ENCODE results near the gene AGMO. TPM values are rescaled to one million over a fixed set of nuclear protein-coding genes. Genes with fewer than 3 reads are reported as not detected.

The AGMO gene
- total RNA-seq, 3 donors from 2014 or later = not detected

DNA sequence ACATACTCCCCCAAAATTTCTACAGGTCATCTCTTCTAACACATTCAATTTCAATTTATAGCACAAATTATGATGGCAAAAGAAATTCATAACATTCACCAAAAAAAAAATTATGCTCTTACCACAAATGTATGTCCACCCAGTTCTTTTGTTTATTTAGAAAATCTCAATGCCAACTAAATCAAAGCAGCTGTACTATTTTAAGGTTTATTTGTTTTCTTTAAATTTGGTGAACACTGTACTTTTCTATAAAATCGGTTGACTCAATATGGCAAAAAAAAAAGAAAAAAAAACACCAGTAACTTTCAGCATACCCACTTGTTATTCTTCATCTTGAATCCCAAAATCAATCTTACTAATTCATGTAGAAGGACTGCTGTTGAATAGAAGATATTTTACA, 225.7 kb downstream of the AGMO start:
- DNase-seq = no peak
- H3K4me1 Mint-ChIP-seq (ENCODE audit: low read depth) = no peaks in the 10 kb centered on the region
- H3K9me3 Mint-ChIP-seq = peaks cover 2% of the 10 kb centered on the region
- no peak for ATAC-seq
- H3K36me3 Mint-ChIP-seq (ENCODE audit: insufficient read depth) = no peaks in the 10 kb centered on the region
- no peak overlapping the region for H3K4me3 Mint-ChIP-seq
- no peaks in the 10 kb centered on the region for H3K27me3 Mint-ChIP-seq (ENCODE audit: low read depth)

DNA sequence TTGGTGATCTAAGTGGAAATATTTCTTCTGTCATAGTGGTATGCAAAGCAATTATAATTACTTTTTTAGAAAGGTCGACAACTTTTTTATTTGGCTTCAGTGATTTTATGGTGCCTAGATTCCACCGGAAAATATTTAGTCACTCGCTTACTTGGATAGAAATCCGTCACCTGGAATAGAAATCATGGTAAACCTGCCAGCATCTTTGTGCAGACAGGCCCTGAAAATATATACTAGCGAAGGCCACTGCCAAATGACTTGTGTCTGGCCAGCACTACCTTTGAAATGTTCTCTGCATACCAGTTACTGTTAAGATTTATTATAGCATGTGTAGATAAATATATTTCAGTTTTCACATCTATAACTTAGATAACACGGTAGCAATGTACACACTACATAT, 226.4 kb downstream of the AGMO start:
- DNase-seq = no peak
- Mint-ChIP-seq H3K4me3 (no peak overlapping the region), H3K36me3 (ENCODE audit: insufficient read depth) (no peaks in the 10 kb centered on the region), H3K27me3 (ENCODE audit: low read depth) (no peaks in the 10 kb centered on the region), H3K9me3 (peaks cover 2% of the 10 kb centered on the region), H3K4me1 (ENCODE audit: low read depth) (no peaks in the 10 kb centered on the region)
- ATAC-seq = no peak

DNA sequence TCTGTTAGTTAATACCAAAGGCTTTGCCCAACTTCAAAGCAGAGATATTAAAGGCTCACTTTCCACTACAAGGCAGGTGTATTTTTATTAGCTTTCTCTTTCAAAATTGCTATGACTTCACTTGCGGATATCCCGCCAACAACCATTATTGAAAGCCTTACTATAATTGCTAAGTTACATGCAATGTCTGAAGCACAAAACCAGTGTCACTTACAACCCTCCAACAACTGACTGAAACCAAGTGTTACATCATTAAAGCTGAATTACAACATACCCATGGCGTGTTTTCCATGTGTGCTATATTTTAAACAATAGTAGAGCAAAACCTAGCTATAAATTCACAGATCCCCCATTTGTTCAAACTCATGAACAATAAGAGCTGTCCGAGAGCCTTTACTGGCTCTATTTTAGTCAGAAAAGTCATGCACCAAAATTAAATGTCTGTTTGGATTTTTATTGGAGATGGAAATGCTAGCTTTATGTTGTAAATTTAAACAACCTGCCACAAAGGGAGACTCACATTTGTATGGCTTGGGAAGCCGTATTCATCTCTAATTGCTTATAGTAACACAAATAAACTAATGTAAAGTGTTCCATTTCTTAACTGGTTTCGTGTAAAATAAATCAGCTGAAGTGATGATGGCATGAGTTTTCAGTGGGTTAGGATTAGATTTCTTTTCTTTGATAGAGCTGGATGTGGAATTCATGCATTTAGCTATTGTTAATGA, 227.1 kb downstream of the AGMO start:
- no peak overlapping the region for H3K4me3 Mint-ChIP-seq

DNA sequence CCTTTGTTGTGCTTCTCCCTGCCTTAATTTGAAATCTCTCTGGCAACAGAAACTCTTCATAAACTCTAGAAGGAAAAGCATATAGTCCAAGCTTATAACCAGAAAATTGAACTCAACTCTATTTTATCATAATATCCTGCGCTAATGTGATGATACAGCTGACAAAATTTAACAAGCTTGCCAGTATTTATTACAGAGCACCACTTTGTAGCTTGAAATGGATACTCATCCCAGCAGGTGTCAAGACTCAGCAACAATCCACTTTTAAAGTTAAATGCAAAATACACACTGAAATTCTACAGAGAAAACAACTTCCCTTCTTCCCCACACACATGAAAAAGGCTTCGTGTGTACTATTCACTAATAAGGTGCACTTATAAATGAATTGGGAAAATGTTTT, 228.9 kb downstream of the AGMO start:
- H3K4me3 Mint-ChIP-seq = no peak overlapping the region

More for the DNA sequence above, 227.1 kb downstream of the AGMO start:
- H3K4me1 Mint-ChIP-seq (ENCODE audit: low read depth) = no peaks in the 10 kb centered on the region
- no peaks in the 10 kb centered on the region for H3K36me3 Mint-ChIP-seq (ENCODE audit: insufficient read depth)
- peaks cover 2% of the 10 kb centered on the region for H3K9me3 Mint-ChIP-seq
- DNase-seq = no peak
- no peak for ATAC-seq
- H3K27me3 Mint-ChIP-seq (ENCODE audit: low read depth) = no peaks in the 10 kb centered on the region

DNA sequence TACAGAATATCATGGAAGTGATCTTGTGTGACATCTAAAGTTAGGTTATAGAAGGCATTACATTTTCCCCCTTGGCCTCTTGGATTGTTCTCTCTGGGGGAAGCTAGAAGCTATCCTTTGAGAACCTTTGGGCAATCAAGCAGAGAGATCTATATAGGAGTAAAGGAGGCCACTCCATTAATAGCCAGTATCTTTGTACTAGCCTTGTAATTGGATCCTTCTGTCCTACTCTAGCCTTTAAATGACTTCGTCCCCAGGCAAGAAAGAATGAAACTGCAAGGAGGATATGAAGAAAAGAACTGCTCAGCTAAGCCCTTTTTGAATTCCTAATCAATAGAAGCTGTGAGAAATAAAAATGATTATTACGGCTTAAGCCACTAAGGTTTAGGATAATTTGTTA, 230.9 kb downstream of the AGMO start:
- Mint-ChIP-seq H3K9me3 (peaks cover 9% of the 10 kb centered on the region), H3K4me1 (ENCODE audit: low read depth) (no peaks in the 10 kb centered on the region), H3K4me3 (no peak overlapping the region), H3K36me3 (ENCODE audit: insufficient read depth) (no peaks in the 10 kb centered on the region), H3K27me3 (ENCODE audit: low read depth) (no peaks in the 10 kb centered on the region)
- ATAC-seq = no peak
- no peak for DNase-seq

More for the DNA sequence above, 228.9 kb downstream of the AGMO start:
- DNase-seq (no peak), ATAC-seq (no peak)
- no peaks in the 10 kb centered on the region for H3K36me3 Mint-ChIP-seq (ENCODE audit: insufficient read depth)
- H3K4me1 Mint-ChIP-seq (ENCODE audit: low read depth) = no peaks in the 10 kb centered on the region
- peaks cover 4% of the 10 kb centered on the region for H3K9me3 Mint-ChIP-seq
- H3K27me3 Mint-ChIP-seq (ENCODE audit: low read depth) = no peaks in the 10 kb centered on the region

DNA sequence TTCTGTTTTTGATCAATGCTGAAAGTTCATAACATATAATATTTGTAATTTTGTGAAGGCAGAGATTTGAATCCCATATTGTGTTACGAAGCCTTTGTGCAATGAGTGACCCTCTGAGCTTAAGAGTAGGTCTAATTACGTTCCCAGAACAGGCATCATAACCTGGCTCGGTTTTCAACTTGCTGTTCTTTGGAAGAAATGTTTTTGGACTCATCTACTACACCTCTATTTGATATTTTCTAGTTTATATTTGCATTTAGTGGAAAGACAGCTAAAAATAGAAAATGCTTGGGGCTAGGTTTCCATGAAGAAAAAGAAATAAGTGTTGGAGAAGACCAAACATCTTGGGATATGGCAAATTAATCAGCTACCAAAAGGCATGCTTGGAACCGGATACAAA, 234.8 kb downstream of the AGMO start:
- Mint-ChIP-seq H3K4me1 (ENCODE audit: low read depth) (no peaks in the 10 kb centered on the region), H3K4me3 (no peak overlapping the region), H3K27me3 (ENCODE audit: low read depth) (no peaks in the 10 kb centered on the region), H3K36me3 (ENCODE audit: insufficient read depth) (no peaks in the 10 kb centered on the region), H3K9me3 (peaks cover 9% of the 10 kb centered on the region)
- ATAC-seq (no peak), DNase-seq (no peak)

DNA sequence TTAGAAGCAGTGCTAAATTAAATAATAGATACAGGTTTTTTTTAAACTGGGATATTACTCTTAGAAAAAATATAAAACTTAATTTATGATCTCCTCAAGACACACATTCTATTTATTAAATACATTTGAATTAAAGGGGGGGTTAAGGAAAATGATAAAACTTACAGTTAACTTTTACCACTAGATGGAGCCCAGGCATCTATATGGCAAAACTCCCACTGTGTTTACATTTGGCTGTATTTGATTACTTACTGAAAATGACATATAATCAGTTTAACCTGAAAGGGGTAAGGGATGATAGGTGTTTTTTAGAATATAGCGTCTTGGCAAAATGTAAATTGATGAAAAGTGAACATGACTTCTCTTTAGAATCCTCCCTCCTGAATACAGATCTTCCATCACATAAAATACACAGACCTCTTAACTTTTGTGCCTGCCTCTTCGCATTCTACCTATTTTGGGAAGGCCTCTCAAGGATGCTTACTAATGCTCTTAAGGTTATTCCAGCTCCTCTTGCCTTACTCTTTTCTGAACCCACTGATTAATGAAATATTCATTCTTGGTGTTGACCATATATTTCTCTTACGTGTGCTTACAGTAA, 235.7 kb downstream of the AGMO start:
- Mint-ChIP-seq H3K4me3 (no peak overlapping the region), H3K9me3 (peaks cover 9% of the 10 kb centered on the region), H3K4me1 (ENCODE audit: low read depth) (no peaks in the 10 kb centered on the region), H3K36me3 (ENCODE audit: insufficient read depth) (no peaks in the 10 kb centered on the region), H3K27me3 (ENCODE audit: low read depth) (no peaks in the 10 kb centered on the region)
- no peak for DNase-seq
- no peak for ATAC-seq

DNA sequence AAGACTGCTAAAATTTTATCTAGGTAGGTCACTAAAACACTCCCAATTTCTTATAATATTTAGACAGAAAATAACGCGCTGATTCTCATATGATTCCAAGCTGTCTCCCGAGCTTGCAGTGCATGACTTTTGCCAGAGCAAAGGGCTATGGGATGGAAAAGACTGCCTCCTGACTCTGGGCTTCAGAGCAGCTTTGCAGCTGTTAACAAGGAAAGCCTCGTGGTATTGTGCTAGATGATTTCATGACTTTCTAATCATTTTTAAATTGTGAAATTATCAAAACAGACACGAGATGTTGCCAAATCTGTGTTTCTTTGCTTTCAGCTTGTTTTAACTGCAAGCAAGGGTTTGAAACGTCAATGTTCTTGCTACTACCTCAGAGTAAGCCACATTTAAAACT, 238.3 kb downstream of the AGMO start:
- H3K4me3 Mint-ChIP-seq = no peak overlapping the region
- no peak for DNase-seq
- ATAC-seq = no peak
- peaks cover 5% of the 10 kb centered on the region for H3K9me3 Mint-ChIP-seq
- no peaks in the 10 kb centered on the region for H3K27me3 Mint-ChIP-seq (ENCODE audit: low read depth)
- no peaks in the 10 kb centered on the region for H3K36me3 Mint-ChIP-seq (ENCODE audit: insufficient read depth)
- H3K4me1 Mint-ChIP-seq (ENCODE audit: low read depth) = no peaks in the 10 kb centered on the region

DNA sequence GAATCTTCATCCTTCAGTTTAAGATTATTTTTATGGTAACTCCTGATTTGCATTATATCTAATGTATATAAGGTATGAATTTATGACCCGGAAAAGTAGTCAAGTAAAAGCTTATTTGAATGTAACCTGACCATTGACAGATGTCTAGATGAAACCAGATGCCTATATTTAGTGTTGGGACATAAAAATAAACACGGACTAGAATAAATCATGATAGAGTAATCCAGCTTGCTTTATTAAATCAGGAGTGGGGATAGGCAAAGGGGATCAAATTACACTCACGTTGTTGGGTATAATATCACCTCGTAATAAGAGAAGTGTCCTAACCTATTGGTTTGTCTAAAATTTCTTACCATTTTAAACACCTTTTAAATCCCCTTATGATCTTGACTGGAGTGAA, 244.6 kb downstream of the AGMO start:
- H3K4me3 Mint-ChIP-seq = no peak overlapping the region
- no peaks in the 10 kb centered on the region for H3K4me1 Mint-ChIP-seq (ENCODE audit: low read depth)
- DNase-seq (no peak), ATAC-seq (no peak)
- no peaks in the 10 kb centered on the region for H3K36me3 Mint-ChIP-seq (ENCODE audit: insufficient read depth)
- H3K27me3 Mint-ChIP-seq (ENCODE audit: low read depth) = no peaks in the 10 kb centered on the region
- no peaks in the 10 kb centered on the region for H3K9me3 Mint-ChIP-seq

DNA sequence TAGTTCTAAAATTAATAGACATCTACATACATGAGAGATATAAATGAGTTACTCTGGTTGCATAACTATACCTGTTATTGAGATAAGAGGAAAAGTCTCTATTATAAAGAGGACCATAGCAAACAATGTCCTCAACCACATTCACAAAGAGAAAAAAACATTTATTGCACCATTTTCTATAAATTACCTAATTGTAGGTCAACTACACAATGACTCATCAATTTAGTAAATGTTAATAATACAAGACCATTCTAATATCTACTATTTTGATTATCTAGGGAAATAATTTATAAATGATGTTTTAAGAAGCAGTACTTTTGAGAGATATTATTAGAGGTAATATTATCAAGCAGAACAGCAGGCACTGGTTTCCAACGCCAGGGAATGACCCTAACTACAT, 246.1 kb downstream of the AGMO start:
- Mint-ChIP-seq H3K4me1 (ENCODE audit: low read depth) (no peaks in the 10 kb centered on the region), H3K9me3 (no peaks in the 10 kb centered on the region), H3K27me3 (ENCODE audit: low read depth) (no peaks in the 10 kb centered on the region), H3K4me3 (no peak overlapping the region), H3K36me3 (ENCODE audit: insufficient read depth) (no peaks in the 10 kb centered on the region)
- DNase-seq (no peak), ATAC-seq (no peak)

DNA sequence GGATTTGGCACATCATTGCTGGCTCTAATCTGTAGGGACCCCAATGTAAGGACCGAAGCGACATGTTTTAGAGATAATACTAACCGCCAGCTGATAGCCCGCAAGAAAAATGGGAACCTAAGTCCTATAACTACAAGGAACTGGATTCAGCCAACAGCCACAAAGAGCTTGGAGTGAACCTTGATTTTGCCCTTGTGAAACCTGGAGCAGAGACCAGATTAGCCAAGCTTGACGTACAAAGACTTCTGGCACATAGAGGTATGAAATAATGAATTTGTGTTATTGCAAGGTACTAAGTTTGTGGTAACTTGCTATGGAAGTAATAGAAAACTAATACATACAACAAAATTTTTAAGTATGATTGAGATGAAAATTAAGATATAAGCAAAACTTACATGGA, 246.9 kb downstream of the AGMO start:
- Mint-ChIP-seq H3K27me3 (ENCODE audit: low read depth) (no peaks in the 10 kb centered on the region), H3K36me3 (ENCODE audit: insufficient read depth) (no peaks in the 10 kb centered on the region), H3K4me3 (no peak overlapping the region), H3K9me3 (no peaks in the 10 kb centered on the region), H3K4me1 (ENCODE audit: low read depth) (no peaks in the 10 kb centered on the region)
- no peak for DNase-seq
- no peak for ATAC-seq

DNA sequence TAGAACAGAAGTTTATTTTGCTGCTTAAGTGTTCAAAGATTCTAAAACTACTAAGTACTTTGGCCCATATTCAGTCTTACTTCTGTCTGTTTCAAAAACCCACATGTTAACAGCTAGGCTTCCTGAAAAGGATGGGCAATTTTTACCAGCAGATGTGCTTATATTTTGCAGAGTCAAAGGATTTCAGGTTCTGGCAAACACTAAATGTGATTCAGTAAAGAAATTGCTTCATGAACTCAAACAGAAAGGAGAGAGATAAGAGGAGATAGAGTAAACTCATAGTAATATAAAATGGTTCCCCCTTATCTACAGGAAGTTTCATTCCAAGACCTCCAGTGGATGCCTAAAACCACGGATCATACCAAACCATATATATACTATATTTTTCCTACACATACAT, 248.5 kb downstream of the AGMO start:
- Mint-ChIP-seq H3K4me3 (no peak overlapping the region), H3K9me3 (no peaks in the 10 kb centered on the region), H3K27me3 (ENCODE audit: low read depth) (no peaks in the 10 kb centered on the region), H3K4me1 (ENCODE audit: low read depth) (no peaks in the 10 kb centered on the region), H3K36me3 (ENCODE audit: insufficient read depth) (no peaks in the 10 kb centered on the region)
- DNase-seq (no peak), ATAC-seq (no peak)

DNA sequence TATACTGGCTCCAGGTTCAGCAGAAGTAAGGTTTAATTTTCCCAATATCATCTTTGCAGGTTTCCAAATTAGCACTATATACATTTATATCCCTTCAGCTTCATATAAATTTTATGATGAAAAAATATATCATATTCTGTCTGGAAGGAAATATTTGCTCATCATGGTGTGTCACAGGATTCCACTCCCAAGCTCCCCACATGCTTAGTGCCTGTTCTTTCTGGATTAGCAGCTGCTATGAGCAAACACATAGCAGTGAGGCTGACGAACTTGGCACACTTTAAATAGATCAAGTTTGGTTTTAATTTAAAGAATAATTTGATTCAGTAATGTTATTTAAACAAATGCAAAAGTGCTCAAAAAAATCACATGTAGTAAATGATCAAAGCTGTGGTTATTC, 251.9 kb downstream of the AGMO start:
- no peaks in the 10 kb centered on the region for H3K36me3 Mint-ChIP-seq (ENCODE audit: insufficient read depth)
- ATAC-seq = no peak
- H3K4me3 Mint-ChIP-seq = no peak overlapping the region
- no peaks in the 10 kb centered on the region for H3K4me1 Mint-ChIP-seq (ENCODE audit: low read depth)
- no peak for DNase-seq
- no peaks in the 10 kb centered on the region for H3K27me3 Mint-ChIP-seq (ENCODE audit: low read depth)
- no peaks in the 10 kb centered on the region for H3K9me3 Mint-ChIP-seq

DNA sequence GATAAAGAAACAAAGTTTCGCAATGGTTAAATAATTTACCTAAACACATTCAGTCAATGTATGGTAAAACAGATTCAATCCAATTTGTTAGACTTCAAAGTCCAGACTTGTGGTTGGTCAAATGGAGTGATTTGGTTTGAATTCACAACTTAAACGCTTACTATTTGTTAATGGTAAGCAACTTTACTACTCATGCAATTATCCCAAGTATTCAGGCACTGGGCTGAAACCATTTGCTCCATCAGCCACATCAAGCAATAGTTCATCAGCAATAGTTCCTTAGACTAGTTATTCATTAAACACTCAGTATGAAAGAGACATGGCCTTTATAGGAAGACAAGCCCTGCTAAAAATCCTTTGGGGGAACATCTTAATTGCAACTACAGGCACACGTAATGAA, 253.0 kb downstream of the AGMO start:
- Mint-ChIP-seq H3K36me3 (ENCODE audit: insufficient read depth) (no peaks in the 10 kb centered on the region), H3K9me3 (no peaks in the 10 kb centered on the region)
- ATAC-seq = no peak

DNA sequence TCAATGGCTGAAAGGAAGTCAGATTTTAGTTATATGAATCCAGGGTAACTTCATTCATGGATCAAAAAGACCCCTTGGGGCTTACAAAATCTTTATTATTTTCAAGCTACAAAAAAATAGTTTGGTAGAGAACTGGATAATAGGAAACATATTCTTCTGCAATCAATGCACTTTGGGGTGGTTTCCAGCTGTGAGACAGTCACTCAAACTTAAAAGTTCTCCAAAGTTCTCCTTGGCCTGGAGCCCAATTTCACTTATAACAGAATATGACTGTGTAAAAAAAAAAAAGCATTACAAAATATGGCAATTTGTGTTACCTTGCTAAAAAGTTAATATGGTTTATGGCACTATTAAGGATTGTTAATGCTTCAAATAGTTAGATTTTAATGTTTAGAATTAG, 255.5 kb downstream of the AGMO start:
- H3K36me3 Mint-ChIP-seq (ENCODE audit: insufficient read depth) = no peaks in the 10 kb centered on the region
- no peak overlapping the region for H3K4me3 Mint-ChIP-seq
- H3K27me3 Mint-ChIP-seq (ENCODE audit: low read depth) = no peaks in the 10 kb centered on the region
- ATAC-seq (no peak), DNase-seq (no peak)
- H3K9me3 Mint-ChIP-seq = no peaks in the 10 kb centered on the region
- no peaks in the 10 kb centered on the region for H3K4me1 Mint-ChIP-seq (ENCODE audit: low read depth)

More for the DNA sequence above, 253.0 kb downstream of the AGMO start:
- no peaks in the 10 kb centered on the region for H3K27me3 Mint-ChIP-seq (ENCODE audit: low read depth)
- no peaks in the 10 kb centered on the region for H3K4me1 Mint-ChIP-seq (ENCODE audit: low read depth)
- DNase-seq = no peak
- no peak overlapping the region for H3K4me3 Mint-ChIP-seq
